Activated naive CD4-positive, alpha-beta T cell treated with anti-CD3 and anti-CD28 coated beads, Interleukin-2, amount 10 ng/mL, durations not matched to agents 7 days and 5 days (primary cell): ENCODE measurements around the gene ASH1L.
"Not testable (repeated sequence)": the region's sequence is repeated elsewhere in the genome, so short reads cannot be mapped to it uniquely, and the experiment has no call there.

Experiments
- CTCF ChIA-PET: fragments of 350-600 bp; sonication (Branson Sonifier 250); formaldehyde crosslinking; loops from one replicate; lab custom pipeline; 2021; ENCODE audit warnings: antibody characterized with exemption; lab: Charles Lee
- DNase-seq: peaks from one replicate; pipeline ENCODE4 v3.0.0-alpha.2; 2020
- H3K27ac Mint-ChIP-seq: one replicate; pipeline ENCODE4 v1.8.0; 2021; ENCODE audit warnings: mild to moderate bottlenecking, moderate library complexity, mixed read lengths
- H3K27me3 Mint-ChIP-seq: one replicate; pipeline ENCODE4 v1.8.0; 2021; ENCODE audit warnings: mild to moderate bottlenecking, mixed read lengths
- H3K36me3 Mint-ChIP-seq: one replicate; pipeline ENCODE4 v1.8.0; 2021; ENCODE audit warnings: mixed read lengths
- H3K4me1 Mint-ChIP-seq: one replicate; pipeline ENCODE4 v1.8.0; 2021; ENCODE audit warnings: mixed read lengths
- H3K4me3 Mint-ChIP-seq: one replicate; pipeline ENCODE4 v1.8.0; 2021; ENCODE audit warnings: mild to moderate bottlenecking, moderate library complexity, mixed read lengths
- H3K9me3 Mint-ChIP-seq: one replicate; pipeline ENCODE4 v1.8.0; 2021; ENCODE audit warnings: mixed read lengths

The ASH1L gene

GRCh38 chr1:155300553-155301329 lies 261.9 kb downstream of the ASH1L start:
- H3K4me3 Mint-ChIP-seq: no peak overlapping the region
- H3K4me1 Mint-ChIP-seq: peaks cover 5% of the 10 kb centered on the region
- no peak for DNase-seq
- H3K27me3 Mint-ChIP-seq: peaks cover 55% of the 10 kb centered on the region
- H3K9me3 Mint-ChIP-seq: no peaks in the 10 kb centered on the region
- CTCF ChIA-PET: no interaction called here
- no peak overlapping the region for H3K27ac Mint-ChIP-seq
- H3K36me3 Mint-ChIP-seq: no peaks in the 10 kb centered on the region

- CTCF ChIA-PET: interaction anchor here (1.1 kb wide), 1 partner anchor 50 kb away, joined by 3 read pairs; no protein-coding TSS in a partner anchor
- Mint-ChIP-seq H3K4me3 (no peak overlapping the region), H3K36me3 (no peaks in the 10 kb centered on the region), H3K4me1 (peaks cover 8% of the 10 kb centered on the region), H3K27me3 (peaks cover 57% of the 10 kb centered on the region), H3K27ac (no peak overlapping the region), H3K9me3 (no peaks in the 10 kb centered on the region)
- no peak for DNase-seq
These were observed 262.6 kb downstream of the ASH1L start for GRCh38 chr1:155300024-155300423.

- peaks cover 75% of the 10 kb centered on the region for H3K27me3 Mint-ChIP-seq
- H3K9me3 Mint-ChIP-seq: no peaks in the 10 kb centered on the region
- no peak overlapping the region for H3K4me3 Mint-ChIP-seq
- no peaks in the 10 kb centered on the region for H3K36me3 Mint-ChIP-seq
- CTCF ChIA-PET: no interaction called here
- no peak for DNase-seq
- no peak overlapping the region for H3K27ac Mint-ChIP-seq
- H3K4me1 Mint-ChIP-seq: peaks cover 13% of the 10 kb centered on the region
These were observed 265.2 kb downstream of the ASH1L start for GRCh38 chr1:155297384-155297783.

GRCh38 chr1:155296661-155297060 lies 265.9 kb downstream of the ASH1L start:
- peaks cover 83% of the 10 kb centered on the region for H3K27me3 Mint-ChIP-seq
- H3K9me3 Mint-ChIP-seq: no peaks in the 10 kb centered on the region
- H3K36me3 Mint-ChIP-seq: no peaks in the 10 kb centered on the region

GRCh38 chr1:155295942-155296267 lies 266.7 kb downstream of the ASH1L start:
- DNase-seq: no peak
- Mint-ChIP-seq H3K27me3 (peaks cover 84% of the 10 kb centered on the region), H3K4me3 (no peak overlapping the region), H3K4me1 (peaks cover 13% of the 10 kb centered on the region), H3K36me3 (no peaks in the 10 kb centered on the region), H3K9me3 (no peaks in the 10 kb centered on the region), H3K27ac (no peak overlapping the region)
- CTCF ChIA-PET: no interaction called here

More at GRCh38 chr1:155296661-155297060, 265.9 kb downstream of the ASH1L start:
- no peak overlapping the region for H3K27ac Mint-ChIP-seq
- CTCF ChIA-PET: no interaction called here
- no peak overlapping the region for H3K4me3 Mint-ChIP-seq
- DNase-seq: no peak
- peaks cover 13% of the 10 kb centered on the region for H3K4me1 Mint-ChIP-seq

- DNase-seq: no peak
- peaks cover 82% of the 10 kb centered on the region for H3K27me3 Mint-ChIP-seq
- H3K27ac Mint-ChIP-seq: no peak overlapping the region
- H3K36me3 Mint-ChIP-seq: no peaks in the 10 kb centered on the region
- H3K4me1 Mint-ChIP-seq: peaks cover 13% of the 10 kb centered on the region
- H3K4me3 Mint-ChIP-seq: no peak overlapping the region
- H3K9me3 Mint-ChIP-seq: no peaks in the 10 kb centered on the region
- CTCF ChIA-PET: no interaction called here
These were observed 267.2 kb downstream of the ASH1L start for GRCh38 chr1:155295183-155295941.

GRCh38 chr1:155294520-155295182 lies 268.0 kb downstream of the ASH1L start:
- H3K4me3 Mint-ChIP-seq: no peak overlapping the region

GRCh38 chr1:155293086-155293749 lies 269.4 kb downstream of the ASH1L start:
- H3K4me1 Mint-ChIP-seq: peaks cover 13% of the 10 kb centered on the region
- no peaks in the 10 kb centered on the region for H3K9me3 Mint-ChIP-seq

More at GRCh38 chr1:155294520-155295182, 268.0 kb downstream of the ASH1L start:
- CTCF ChIA-PET: no interaction called here
- no peaks in the 10 kb centered on the region for H3K36me3 Mint-ChIP-seq
- H3K9me3 Mint-ChIP-seq: no peaks in the 10 kb centered on the region
- peaks cover 87% of the 10 kb centered on the region for H3K27me3 Mint-ChIP-seq
- H3K4me1 Mint-ChIP-seq: peaks cover 13% of the 10 kb centered on the region
- H3K27ac Mint-ChIP-seq: no peak overlapping the region
- DNase-seq: no peak

GRCh38 chr1:155291006-155291405 lies 271.6 kb downstream of the ASH1L start:
- H3K36me3 Mint-ChIP-seq, DNase-seq, H3K4me3 Mint-ChIP-seq, H3K27ac Mint-ChIP-seq, CTCF ChIA-PET, H3K9me3 Mint-ChIP-seq: not testable (repeated sequence)
- H3K27me3 Mint-ChIP-seq: peaks cover 61% of the 10 kb centered on the region
- H3K4me1 Mint-ChIP-seq: peaks cover 10% of the 10 kb centered on the region

More at GRCh38 chr1:155293086-155293749, 269.4 kb downstream of the ASH1L start:
- peaks cover 83% of the 10 kb centered on the region for H3K27me3 Mint-ChIP-seq
- CTCF ChIA-PET: interaction anchor here (1.0 to 1.1 kb wide), 2 partner anchors 11 to 15 kb away, joined by 3 read pairs; partner anchors contain the start of gene FDPS
- no peaks in the 10 kb centered on the region for H3K36me3 Mint-ChIP-seq
- no peak overlapping the region for H3K4me3 Mint-ChIP-seq
- no peak for DNase-seq
- H3K27ac Mint-ChIP-seq: no peak overlapping the region

- CTCF ChIA-PET: no interaction called here
- Mint-ChIP-seq H3K27me3 (peaks cover 32% of the 10 kb centered on the region), H3K36me3 (no peaks in the 10 kb centered on the region), H3K4me1 (no peaks in the 10 kb centered on the region), H3K27ac (no peak overlapping the region), H3K9me3 (no peaks in the 10 kb centered on the region), H3K4me3 (no peak overlapping the region)
- no peak for DNase-seq
These were observed 274.5 kb downstream of the ASH1L start for GRCh38 chr1:155287987-155288543.

- CTCF ChIA-PET: interaction anchor here (0.6 kb wide), 1 partner anchor 336 kb away, joined by 3 read pairs; no protein-coding TSS in a partner anchor
- DNase-seq: no peak
- Mint-ChIP-seq H3K9me3 (no peaks in the 10 kb centered on the region), H3K36me3 (no peaks in the 10 kb centered on the region), H3K27me3 (peaks cover 17% of the 10 kb centered on the region), H3K4me3 (no peak overlapping the region), H3K27ac (no peak overlapping the region), H3K4me1 (no peaks in the 10 kb centered on the region)
These were observed 276.1 kb downstream of the ASH1L start for GRCh38 chr1:155286544-155286943.

- DNase-seq: no peak
- peaks cover 12% of the 10 kb centered on the region for H3K27me3 Mint-ChIP-seq
- H3K27ac Mint-ChIP-seq: no peak overlapping the region
- CTCF ChIA-PET: no interaction called here
- no peak overlapping the region for H3K4me3 Mint-ChIP-seq
- no peaks in the 10 kb centered on the region for H3K36me3 Mint-ChIP-seq
- no peaks in the 10 kb centered on the region for H3K4me1 Mint-ChIP-seq
- H3K9me3 Mint-ChIP-seq: no peaks in the 10 kb centered on the region
These were observed 277.0 kb downstream of the ASH1L start for GRCh38 chr1:155285631-155286044.
